KMS-11 (cell line): ENCODE measurements around the gene DLGAP1.

ENCODE experiments used
- H2AFZ ChIP-seq: fragments of 200-600 bp; sonication (generic); 2 replicates; pipeline ENCODE4 v1.6.1; 2016; ENCODE audit warnings: antibody characterized with exemption, mixed run types, low read depth
- H3K27ac ChIP-seq: fragments of 200-600 bp; sonication (generic); 2 replicates; pipeline ENCODE4 v1.6.1; 2016; ENCODE audit warnings: mild to moderate bottlenecking, mixed run types
- H3K27me3 ChIP-seq: fragments of 200-600 bp; sonication (generic); 2 replicates; pipeline ENCODE4 v1.6.1; 2017; ENCODE audit warnings: mild to moderate bottlenecking, low read depth, mixed run types, moderate library complexity; ENCODE audit not compliant: insufficient read depth
- H3K36me3 ChIP-seq: fragments of 200-600 bp; sonication (generic); 2 replicates; pipeline ENCODE4 v1.6.1; 2017; ENCODE audit warnings: mild to moderate bottlenecking, mixed run types; ENCODE audit not compliant: insufficient read depth
- H3K4me1 ChIP-seq: fragments of 200-600 bp; sonication (generic); 2 replicates; pipeline ENCODE4 v1.6.1; 2016; ENCODE audit warnings: mild to moderate bottlenecking, low read depth, mixed run types; ENCODE audit not compliant: poor library complexity, severe bottlenecking
- H3K4me2 ChIP-seq: fragments of 200-600 bp; sonication (generic); 2 replicates; pipeline ENCODE4 v1.7.0; 2016; ENCODE audit warnings: mild to moderate bottlenecking, mixed run types
- H3K4me3 ChIP-seq: fragments of 200-600 bp; sonication (generic); IDR thresholded peaks from 2 replicates; pipeline ENCODE4 v1.6.1; 2017; ENCODE audit warnings: low read depth, low read length, mixed read lengths; ENCODE audit not compliant: insufficient read depth
- H3K79me2 ChIP-seq: fragments of 200-600 bp; sonication (generic); 2 replicates; pipeline ENCODE4 v1.6.1; 2016; ENCODE audit warnings: low read depth, mixed run types; ENCODE audit not compliant: insufficient read depth
- H3K9ac ChIP-seq: fragments of 200-600 bp; sonication (generic); 2 replicates; pipeline ENCODE4 v1.6.1; 2016; ENCODE audit warnings: mild to moderate bottlenecking, mixed run types
- H4K20me1 ChIP-seq: fragments of 200-600 bp; sonication (generic); 2 replicates; pipeline ENCODE4 v1.6.1; 2016; ENCODE audit warnings: mild to moderate bottlenecking, mixed run types; ENCODE audit not compliant: insufficient read depth
- TF ChIP-seq, protein P1 (sequence below): fragments of 200-600 bp; sonication (generic); conservative IDR thresholded peaks from 2 replicates; pipeline ENCODE4 v1.6.1; 2017; ENCODE audit warnings: low read depth, mild to moderate bottlenecking, antibody characterized with exemption, low read length, moderate library complexity, mixed read lengths

The DLGAP1 gene

DNA sequence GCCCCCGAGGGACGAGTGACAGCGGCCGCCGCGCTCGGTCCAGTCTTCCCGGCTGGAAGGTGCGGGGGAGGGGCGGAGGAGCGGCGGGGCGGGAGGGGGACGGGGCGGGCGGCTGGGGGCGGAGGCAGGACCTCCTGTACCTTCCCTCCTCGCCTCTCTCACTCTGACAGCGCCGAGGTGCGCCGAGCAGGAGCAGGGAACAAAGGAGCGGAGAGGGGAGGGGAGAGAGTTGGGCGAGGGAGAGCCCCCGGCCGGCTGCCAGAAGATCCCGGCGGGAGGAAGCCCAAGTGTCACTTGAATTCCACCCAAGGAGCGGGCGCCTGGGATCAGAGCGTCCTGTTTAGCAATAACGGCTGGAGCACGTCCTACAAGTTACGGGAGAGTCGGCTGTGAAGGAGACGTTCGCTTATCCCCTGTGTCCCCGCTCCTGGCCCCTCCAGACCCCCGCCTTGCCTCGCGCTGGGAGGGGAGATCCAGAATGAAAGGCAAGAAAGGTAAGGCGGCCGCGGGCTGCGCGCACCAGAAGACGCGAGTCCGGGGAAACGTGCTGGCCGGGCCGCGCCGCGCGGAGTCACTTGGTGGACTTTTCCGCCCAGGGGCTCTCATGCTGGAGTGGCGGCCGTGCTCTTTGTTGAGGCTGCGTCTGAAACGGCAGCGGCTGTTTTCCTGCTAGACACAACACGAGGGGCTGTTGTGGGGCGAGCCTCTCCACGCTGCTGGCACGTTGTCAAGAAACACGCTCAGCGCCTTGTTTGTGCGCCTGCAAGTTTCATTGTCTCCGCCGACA, 1004.9 kb downstream of the DLGAP1 start, which contains the start of gene TGIF1:
Gene TGIF1 (plus strand): TSS at position 161 of the 787 bp plus-strand sequence. CDS start 318 bp downstream, at position 479.
- Histone ChIP-seq H4K20me1 (no peaks in the 10 kb centered on the region), H3K79me2 (peaks cover 24% of the 10 kb centered on the region; the same call in 1 of the 2 replicates), H3K4me3 (no peak within 1 kb of the TSS), H2AFZ (peak within 1 kb of the TSS; percentile 63), H3K36me3 (no peaks in the 10 kb centered on the region), H3K9ac (peak within 1 kb of the TSS; percentile 85), H3K4me2 (peak within 1 kb of the TSS; percentile 82), H3K27me3 (no peaks in the 10 kb centered on the region), H3K27ac (peak within 1 kb of the TSS; percentile 94), H3K4me1 (peaks cover 38% of the 10 kb centered on the region)
- TF ChIP-seq, protein P1, sequence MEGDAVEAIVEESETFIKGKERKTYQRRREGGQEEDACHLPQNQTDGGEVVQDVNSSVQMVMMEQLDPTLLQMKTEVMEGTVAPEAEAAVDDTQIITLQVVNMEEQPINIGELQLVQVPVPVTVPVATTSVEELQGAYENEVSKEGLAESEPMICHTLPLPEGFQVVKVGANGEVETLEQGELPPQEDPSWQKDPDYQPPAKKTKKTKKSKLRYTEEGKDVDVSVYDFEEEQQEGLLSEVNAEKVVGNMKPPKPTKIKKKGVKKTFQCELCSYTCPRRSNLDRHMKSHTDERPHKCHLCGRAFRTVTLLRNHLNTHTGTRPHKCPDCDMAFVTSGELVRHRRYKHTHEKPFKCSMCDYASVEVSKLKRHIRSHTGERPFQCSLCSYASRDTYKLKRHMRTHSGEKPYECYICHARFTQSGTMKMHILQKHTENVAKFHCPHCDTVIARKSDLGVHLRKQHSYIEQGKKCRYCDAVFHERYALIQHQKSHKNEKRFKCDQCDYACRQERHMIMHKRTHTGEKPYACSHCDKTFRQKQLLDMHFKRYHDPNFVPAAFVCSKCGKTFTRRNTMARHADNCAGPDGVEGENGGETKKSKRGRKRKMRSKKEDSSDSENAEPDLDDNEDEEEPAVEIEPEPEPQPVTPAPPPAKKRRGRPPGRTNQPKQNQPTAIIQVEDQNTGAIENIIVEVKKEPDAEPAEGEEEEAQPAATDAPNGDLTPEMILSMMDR: no peak

GRCh38 chr18:3449512-3450011, 1005.5 kb downstream of the DLGAP1 start:
- H3K27me3 ChIP-seq: no peaks in the 10 kb centered on the region
- no peak overlapping the region for H3K4me3 ChIP-seq
- TF ChIP-seq, protein P1: no peak
- peaks cover 19% of the 10 kb centered on the region; the same call in 1 of the 2 replicates for H3K79me2 ChIP-seq
- H3K4me2 ChIP-seq: peak overlapping the region; percentile 68
- H3K27ac ChIP-seq: peak overlapping the region; percentile 94
- H3K36me3 ChIP-seq: no peaks in the 10 kb centered on the region
- no peaks in the 10 kb centered on the region for H4K20me1 ChIP-seq
- H3K9ac ChIP-seq: peak overlapping the region; percentile 85
- H2AFZ ChIP-seq: no peak overlapping the region
- H3K4me1 ChIP-seq: peaks cover 32% of the 10 kb centered on the region

GRCh38 chr18:3448838-3449511, 1006.1 kb downstream of the DLGAP1 start:
- H3K27ac ChIP-seq: peak overlapping the region; percentile 94
- H3K27me3 ChIP-seq: no peaks in the 10 kb centered on the region
- no peak overlapping the region for H3K4me3 ChIP-seq
- peak overlapping the region; percentile 51 for H2AFZ ChIP-seq
- H3K4me2 ChIP-seq: peak overlapping the region; percentile 78
- no peaks in the 10 kb centered on the region for H3K36me3 ChIP-seq
- peak overlapping the region; percentile 85 for H3K9ac ChIP-seq
- TF ChIP-seq, protein P1: no peak
- H4K20me1 ChIP-seq: no peaks in the 10 kb centered on the region
- H3K79me2 ChIP-seq: peaks cover 19% of the 10 kb centered on the region; the same call in 1 of the 2 replicates
- peaks cover 26% of the 10 kb centered on the region for H3K4me1 ChIP-seq

GRCh38 chr18:3447895-3448837, 1006.9 kb downstream of the DLGAP1 start:
- H3K9ac ChIP-seq: peak overlapping the region; percentile 85
- peaks cover 17% of the 10 kb centered on the region; the same call in 1 of the 2 replicates for H3K79me2 ChIP-seq
- H3K4me1 ChIP-seq: peaks cover 18% of the 10 kb centered on the region
- peak overlapping the region; percentile 69 for H2AFZ ChIP-seq
- H4K20me1 ChIP-seq: no peaks in the 10 kb centered on the region
- TF ChIP-seq, protein P1: no peak; the same call in 1 of the 2 replicates
- H3K36me3 ChIP-seq: no peaks in the 10 kb centered on the region
- H3K27ac ChIP-seq: peak overlapping the region; percentile 94
- no peak overlapping the region for H3K4me3 ChIP-seq
- H3K4me2 ChIP-seq: peak overlapping the region; percentile 85
- H3K27me3 ChIP-seq: no peaks in the 10 kb centered on the region
